Sigmoid colon (tissue), 7 donors: ENCODE measurements around the gene HSD17B12. TPM values are rescaled to one million over a fixed set of nuclear protein-coding genes. Genes with fewer than 3 reads are reported as not detected.

Experiments used
- DNase-seq: peaks from one replicate; pipeline ENCODE4 v3.0.0-alpha.2; 2019
- H3K27ac ChIP-seq, 4 donors: fragments of 200-600 bp; sonication (generic); one replicate each; pipeline ENCODE4 v1.5.1; 2016 to 2019; ENCODE audit warnings: mild to moderate bottlenecking in 1 of 4
- H3K27me3 ChIP-seq, 3 donors: fragments of 200-600 bp; sonication (generic); one replicate each; pipeline ENCODE4 v1.5.1; 2019; ENCODE audit warnings: mild to moderate bottlenecking in 1 of 3
- H3K36me3 ChIP-seq, 4 donors: fragments of 200-600 bp; sonication (generic); one replicate each; pipeline ENCODE4 v1.5.1; 2016 to 2019
- H3K4me1 ChIP-seq, 4 donors: fragments of 200-600 bp; sonication (generic); one replicate each; pipeline ENCODE4 v1.5.1; 2017 to 2019
- H3K4me3 ChIP-seq, 4 donors: fragments of 200-600 bp; sonication (generic); one replicate each; pipeline ENCODE4 v1.5.1; 2017 to 2019; ENCODE audit warnings: mild to moderate bottlenecking in 2 of 4, moderate library complexity in 1 of 4
- H3K9me3 ChIP-seq, 4 donors: fragments of 200-600 bp in 3 of 4; sonication (generic) in 3 of 4; one replicate each; pipeline versions ENCODE4 v1.5.1 to v1.6.1; 2013 to 2019
- CTCF ChIP-seq, 4 experiments: fragments of 450-650 bp in 3 of 4; fragments of 200-600 bp in 1 of 4; IDR thresholded peaks; one replicate each; pipeline ENCODE4 v1.5.1; 2016 to 2019; ENCODE audit warnings: antibody characterized with exemption in 4 of 4, mild to moderate bottlenecking in 3 of 4, moderate library complexity in 2 of 4
- EP300 ChIP-seq, 4 donors: sonication (generic); formaldehyde crosslinking; IDR thresholded peaks; one replicate each; pipeline ENCODE4 v1.6.1; 2017; ENCODE audit warnings: antibody characterized with exemption in 4 of 4
- POLR2A ChIP-seq, 2 donors: fragments of 450-650 bp; IDR thresholded peaks; one replicate each; pipeline ENCODE4 v1.6.1; 2016; ENCODE audit warnings: antibody characterized with exemption in 2 of 2, mild to moderate bottlenecking in 2 of 2, moderate library complexity in 2 of 2
- POLR2AphosphoS5 ChIP-seq, 4 donors: sonication (generic); formaldehyde crosslinking; IDR thresholded peaks; one replicate each; pipeline ENCODE4 v1.6.1; 2017; ENCODE audit warnings: antibody characterized with exemption in 4 of 4
- WGBS, 2 donors: extraction: QIAGEN DNeasy Blood & Tissue Kit; methylation state at CpG; one replicate each; pipeline ENCODE4 v1.1.7; 2013; 5-methylcytosine and 5-hydroxymethylcytosine counted together
- intact Hi-C: fragments of 100-400 bp; cut with DNase I; formaldehyde crosslinking; loops from one replicate; pipeline ENCODE4 v1.15.1; 2023
- polyA plus RNA-seq, 3 donors: library from polyadenylated mRNA; stranded (reverse); fragments of 200-250 nt; gene quantifications; one replicate each; pipeline ENCODE4 v1.2.3, GENCODE V29; 2013
- total RNA-seq, 4 donors: library from RNA; depleted of rRNA; stranded (reverse); fragments of >200 nt; gene quantifications; one replicate each; pipeline ENCODE4 v1.1.0, GENCODE V29; 2016
- donor health status: healthy with polysubstance abuse.
- donor health status: Bipolar disorder and iron deficiency.
- donor health status: healthy.

HSD17B12 gene
- total and polyA plus RNA-seq, 7 donors, result 21.6 to 53.4 (median 34.9) TPM

GRCh38 chr11:43784866-43785265 lies 104.3 kb downstream of the HSD17B12 start:
- intact Hi-C loops, result no loop called here
- no peak for DNase-seq
- no peak overlapping the region for H3K4me3 ChIP-seq
- H3K27ac ChIP-seq, result no peak overlapping the region
- peaks cover 0 to 15% (median 1%) of the 10 kb centered on the region in 4 donors for H3K9me3 ChIP-seq
- no peak for TF ChIP-seq CTCF (IDR thresholded peaks at IDR 0.05)
- no peak for TF ChIP-seq EP300 (IDR thresholded peaks at IDR 0.05)
- TF ChIP-seq POLR2A (IDR thresholded peaks at IDR 0.05), result no peak
- 91 to 93% methylated on average over 2 of the region's 2 CpGs for WGBS, 2 donors
- H3K27me3 ChIP-seq, result no peaks in the 10 kb centered on the region
- H3K4me1 ChIP-seq, result peaks cover 0 to 3% (median 0%) of the 10 kb centered on the region in 4 donors
- no peaks in the 10 kb centered on the region for H3K36me3 ChIP-seq

DNA sequence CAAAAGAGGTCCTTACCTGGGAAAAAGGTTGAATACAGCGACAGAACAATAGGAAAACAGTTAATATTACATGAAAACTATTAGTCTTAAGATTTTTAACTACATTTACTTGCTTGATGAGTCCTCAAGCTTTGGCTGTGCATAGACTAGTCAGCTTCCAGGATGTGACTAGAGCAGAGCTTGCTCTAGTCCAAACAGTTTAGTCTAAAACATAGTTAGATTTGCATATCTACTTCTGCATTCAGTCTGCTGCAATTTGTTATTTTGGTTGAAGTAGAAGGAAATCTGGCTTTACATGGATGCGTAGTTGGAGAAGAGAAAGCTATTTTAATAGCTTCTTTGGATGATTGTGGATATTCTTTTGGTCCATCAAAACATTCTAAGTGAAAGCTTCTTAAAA lies 104.8 kb downstream of the HSD17B12 start:
- Histone ChIP-seq H3K4me3 (no peak overlapping the region), H3K36me3 (no peaks in the 10 kb centered on the region), H3K27ac (no peak overlapping the region), H3K9me3 (peaks cover 0 to 15% (median 1%) of the 10 kb centered on the region in 4 donors), H3K4me1 (peaks cover 0 to 8% (median 0%) of the 10 kb centered on the region in 4 donors), H3K27me3 (no peaks in the 10 kb centered on the region)
- DNase-seq, result no peak
- WGBS, 2 donors, result 91 to 94% methylated on average over 2 of the region's 2 CpGs
- intact Hi-C loops, result no loop called here
- TF ChIP-seq EP300 (IDR thresholded peaks at IDR 0.05) (no peak), POLR2AphosphoS5 (IDR thresholded peaks at IDR 0.05) (no peak), CTCF (IDR thresholded peaks at IDR 0.05) (no peak), POLR2A (IDR thresholded peaks at IDR 0.05) (no peak)

DNA sequence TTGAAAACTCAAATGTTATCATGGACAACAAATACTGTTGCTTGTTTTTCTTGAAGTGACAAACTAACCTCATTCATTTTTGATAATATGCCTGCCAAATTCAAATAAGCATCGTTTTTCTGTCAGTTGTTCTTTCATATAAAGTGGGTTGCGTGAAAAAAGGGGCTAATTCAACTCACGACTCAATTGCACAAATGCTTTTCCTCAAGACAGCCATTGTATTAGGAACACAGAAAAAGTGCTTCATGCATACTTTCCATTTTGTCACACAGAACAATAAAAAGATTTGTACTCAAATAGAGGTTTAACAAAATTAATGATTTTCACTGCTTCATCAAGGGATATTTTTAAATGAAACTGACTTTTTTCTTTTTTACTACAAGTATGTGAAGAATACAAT lies 105.5 kb downstream of the HSD17B12 start:
- H3K4me3 ChIP-seq, result no peak overlapping the region
- TF ChIP-seq POLR2A (IDR thresholded peaks at IDR 0.05) (no peak), CTCF (IDR thresholded peaks at IDR 0.05) (no peak), EP300 (IDR thresholded peaks at IDR 0.05) (no peak), POLR2AphosphoS5 (IDR thresholded peaks at IDR 0.05) (no peak)
- no peak for DNase-seq
- peaks cover 0 to 9% (median 0%) of the 10 kb centered on the region in 4 donors for H3K4me1 ChIP-seq
- no peak overlapping the region for H3K27ac ChIP-seq
- H3K9me3 ChIP-seq, result peaks cover 0 to 15% (median 1%) of the 10 kb centered on the region in 4 donors
- no peaks in the 10 kb centered on the region for H3K36me3 ChIP-seq
- 96% methylated on average over 3 of the region's 3 CpGs for WGBS, 2 donors
- intact Hi-C loops, result no loop called here
- H3K27me3 ChIP-seq, result no peaks in the 10 kb centered on the region

DNA sequence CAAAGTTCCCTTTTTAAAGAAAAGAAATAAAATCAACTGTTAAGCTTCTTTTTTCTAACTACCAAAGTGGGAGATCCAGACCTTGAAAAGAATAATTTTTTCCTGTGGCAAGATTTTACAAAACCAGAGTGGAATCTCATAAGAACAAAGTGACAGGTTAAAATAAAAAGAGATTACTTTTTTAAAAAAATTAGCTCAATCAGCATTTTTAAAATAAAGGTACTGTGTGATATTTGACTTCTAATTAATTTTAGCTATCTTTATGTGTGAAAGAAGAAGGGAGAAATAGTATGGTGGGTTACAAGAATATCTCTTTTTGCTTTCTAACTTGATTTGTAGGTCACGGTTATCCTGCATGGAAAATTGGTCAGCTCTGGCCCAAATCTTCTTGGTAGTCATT lies 107.3 kb downstream of the HSD17B12 start:
- intact Hi-C loops, result no loop called here
- H3K4me1 ChIP-seq, result peaks cover 0 to 9% (median 0%) of the 10 kb centered on the region in 4 donors
- no peak overlapping the region for H3K4me3 ChIP-seq
- H3K36me3 ChIP-seq, result no peaks in the 10 kb centered on the region
- no peak for DNase-seq
- peaks cover 0 to 15% (median 1%) of the 10 kb centered on the region in 4 donors for H3K9me3 ChIP-seq
- H3K27ac ChIP-seq, result no peak overlapping the region
- WGBS, 2 donors, result 27 to 74% methylated on average over 1 of the region's 1 CpG
- no peaks in the 10 kb centered on the region for H3K27me3 ChIP-seq
- TF ChIP-seq POLR2AphosphoS5 (IDR thresholded peaks at IDR 0.05) (no peak), EP300 (IDR thresholded peaks at IDR 0.05) (no peak)

- DNase-seq, result no peak
- H3K4me3 ChIP-seq, result no peak overlapping the region
- TF ChIP-seq EP300 (IDR thresholded peaks at IDR 0.05) (no peak), POLR2A (IDR thresholded peaks at IDR 0.05) (no peak), CTCF (IDR thresholded peaks at IDR 0.05) (no peak), POLR2AphosphoS5 (IDR thresholded peaks at IDR 0.05) (no peak)
- peaks cover 0 to 9% (median 0%) of the 10 kb centered on the region in 4 donors for H3K4me1 ChIP-seq
- intact Hi-C loops, result no loop called here
- H3K27ac ChIP-seq, result no peak overlapping the region
- no peaks in the 10 kb centered on the region for H3K27me3 ChIP-seq
- H3K36me3 ChIP-seq, result no peaks in the 10 kb centered on the region
- H3K9me3 ChIP-seq, result peaks cover 0 to 15% (median under 1%) of the 10 kb centered on the region in 4 donors
- WGBS, 2 donors, result 8 to 21% methylated on average over 3 of the region's 3 CpGs
Measured at GRCh38 chr11:43788421-43788820, 107.9 kb downstream of the HSD17B12 start.
